ENCODE results near the gene SNED1.

Gene SNED1

DNA sequence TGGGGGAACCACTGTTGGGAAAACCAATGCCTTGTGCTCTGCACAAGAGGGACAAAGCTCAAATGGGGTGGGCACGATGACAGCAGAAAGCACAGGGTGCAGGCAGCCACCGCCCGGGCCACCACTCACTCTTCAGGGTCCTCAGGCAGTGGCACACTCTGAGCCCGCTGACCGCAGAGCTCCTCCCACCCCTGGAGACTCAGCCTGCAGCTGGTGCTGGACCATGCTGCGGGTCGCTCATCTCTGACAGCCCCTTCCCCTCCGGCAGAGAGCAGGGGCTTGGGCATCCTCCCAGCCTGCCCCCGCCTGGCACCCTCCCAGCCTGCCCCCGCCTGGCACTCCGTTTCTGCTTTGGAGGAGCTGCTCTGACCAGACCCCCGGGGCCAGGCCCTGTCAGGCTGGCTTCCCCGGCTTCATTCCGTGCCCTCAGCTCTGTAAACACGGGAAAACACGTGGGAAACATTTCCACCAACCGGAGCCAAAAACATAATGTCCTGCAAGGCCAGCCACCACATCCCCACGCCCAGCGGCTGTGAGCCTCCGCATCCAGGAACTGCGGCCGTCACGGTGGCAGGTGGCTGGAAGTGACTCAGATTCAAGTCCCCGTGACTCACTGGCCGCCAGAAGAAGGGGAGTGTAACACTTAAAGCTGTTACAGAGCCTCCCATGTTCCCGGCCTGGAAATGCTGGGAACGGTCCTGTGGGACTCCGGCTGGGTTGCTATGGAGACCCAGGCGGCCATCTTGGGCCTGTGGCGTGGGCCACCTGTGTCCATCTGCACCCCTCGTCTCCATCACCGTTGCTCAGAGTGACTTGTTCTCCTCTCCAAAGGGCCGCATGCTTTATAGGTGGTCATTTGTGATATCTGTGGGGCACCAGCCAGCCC lies 6.8 kb upstream of the SNED1 start:
- no peak for DNase-seq (ENCODE audit: low read depth in 1 of 2, low spot score in 1 of 2)

- no peak for DNase-seq (ENCODE audit: low read depth in 1 of 2, low spot score in 1 of 2)
Observed at GRCh38 chr2:240992572-240993291, 5.7 kb upstream of the SNED1 start.

- no peak for DNase-seq (ENCODE audit: low read depth in 1 of 2, low spot score in 1 of 2)
Observed at GRCh38 chr2:240993446-240994170, 4.8 kb upstream of the SNED1 start.

DNA sequence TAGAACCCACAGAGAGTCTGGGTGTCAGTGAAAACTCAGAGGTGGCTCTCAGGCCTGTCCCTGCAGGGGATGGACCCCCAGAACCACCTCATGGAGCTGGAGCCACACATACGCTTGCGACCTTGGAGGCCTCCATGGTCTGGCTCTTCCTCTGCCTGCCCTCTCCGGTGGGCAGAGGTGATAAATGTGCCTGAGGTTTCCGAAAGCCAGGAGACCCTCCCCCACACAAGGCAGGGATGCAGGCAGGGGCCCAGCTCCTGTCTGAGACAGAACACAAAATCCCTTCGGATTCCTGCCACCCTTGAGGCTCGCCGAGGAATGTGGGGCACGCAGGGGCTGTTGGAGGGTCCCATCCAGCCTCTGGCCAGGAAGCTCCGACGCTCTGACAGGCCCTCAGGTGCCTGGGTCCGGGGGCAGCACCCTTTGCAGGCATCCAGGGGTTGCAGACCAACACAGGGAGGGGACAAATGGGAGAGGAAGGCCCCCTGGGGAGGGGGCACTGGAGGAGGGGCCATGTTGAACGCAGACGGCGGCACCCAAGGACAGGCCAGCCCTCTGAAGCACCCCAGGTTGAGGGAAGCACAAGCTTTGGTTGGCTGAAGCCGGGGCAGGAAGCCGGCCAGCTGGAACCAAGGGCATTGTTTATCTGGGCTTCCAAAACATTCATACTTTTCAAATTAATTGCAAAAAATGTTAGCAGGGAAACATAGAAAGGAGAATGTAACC lies 4.1 kb upstream of the SNED1 start:
- no peak for DNase-seq (ENCODE audit: low read depth in 1 of 2, low spot score in 1 of 2)

DNA sequence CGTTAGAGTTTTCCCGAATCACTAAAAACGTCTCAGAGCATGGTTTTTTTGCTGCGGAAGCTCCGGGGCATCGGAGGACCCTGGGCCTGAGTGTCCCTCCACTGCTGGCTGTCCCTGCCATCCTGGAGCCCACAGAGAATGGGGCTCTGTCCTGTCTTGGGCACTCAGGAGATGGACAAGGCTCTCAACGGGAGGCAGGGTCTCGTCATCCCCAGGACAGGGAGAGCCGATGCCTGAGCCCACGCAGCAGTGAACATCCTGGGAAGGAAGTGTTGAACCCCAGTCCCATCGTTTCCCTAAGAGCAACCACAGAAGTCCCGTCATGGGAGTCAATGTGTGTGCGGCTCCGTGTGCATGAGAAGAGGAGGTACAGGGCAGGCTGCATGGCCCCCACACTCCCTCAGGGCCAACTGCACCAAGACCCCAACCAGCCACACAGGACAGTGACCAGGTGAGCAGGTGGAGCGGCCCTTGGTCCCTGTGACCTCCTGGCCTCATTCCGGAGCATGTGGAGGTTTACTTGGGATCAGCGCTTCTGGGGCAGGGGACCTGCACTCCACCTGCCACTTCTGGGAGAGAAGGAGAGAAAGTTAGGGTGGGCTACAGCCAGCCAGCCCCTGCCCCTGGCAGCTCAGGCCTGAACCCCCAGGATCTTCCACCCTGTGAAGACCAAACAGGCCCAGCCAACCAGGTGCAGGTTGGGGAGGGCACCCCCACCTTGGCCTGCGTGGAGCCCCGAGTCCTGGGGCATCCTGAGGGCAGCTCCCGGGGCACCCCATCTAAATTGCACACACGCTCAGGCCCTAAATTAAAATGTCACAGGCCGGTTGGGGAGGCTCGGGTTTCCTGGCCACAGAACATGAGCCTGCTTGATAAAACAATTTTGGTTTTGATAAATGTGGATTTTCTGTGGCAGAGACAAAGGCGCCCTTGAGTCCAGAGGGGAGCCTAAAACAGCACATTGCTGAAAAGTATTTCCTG lies 3.1 kb upstream of the SNED1 start:
- no peak for DNase-seq (ENCODE audit: low read depth in 1 of 2, low spot score in 1 of 2)

DNA sequence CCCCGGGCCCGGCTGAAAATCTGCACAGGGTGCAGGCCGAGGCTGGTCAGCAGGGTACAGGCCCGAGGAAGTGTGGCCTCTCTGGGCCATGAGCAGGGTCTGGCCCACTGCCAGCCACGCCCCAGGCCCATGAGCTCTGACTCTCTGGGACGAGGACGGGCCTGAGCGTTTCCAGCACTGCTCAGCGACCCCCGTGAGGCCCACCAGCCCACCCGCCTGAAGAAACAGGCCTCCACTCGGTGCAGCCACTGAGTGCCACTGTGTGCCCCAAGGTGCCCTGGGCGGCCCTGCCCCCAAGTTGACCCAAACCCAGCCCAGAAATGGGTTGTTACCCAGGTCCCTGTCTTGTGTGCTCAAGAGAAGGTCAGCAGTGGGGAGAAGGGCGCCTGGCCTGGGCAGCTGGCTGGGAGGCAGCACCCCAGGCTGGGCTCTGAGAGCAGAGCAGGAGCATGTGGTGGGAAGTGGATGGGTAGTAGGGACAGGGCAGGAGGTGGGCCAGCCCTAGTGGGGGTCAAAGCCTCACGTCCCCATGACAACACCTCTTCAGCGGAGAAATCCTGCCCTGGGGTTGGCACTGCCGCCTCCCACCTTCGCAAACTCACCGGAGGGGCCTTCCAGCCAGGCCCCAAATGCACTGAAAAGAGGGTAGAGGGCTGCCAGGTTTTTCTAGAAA lies 2.1 kb upstream of the SNED1 start:
- no peak for DNase-seq (ENCODE audit: low read depth in 1 of 2, low spot score in 1 of 2)

DNA sequence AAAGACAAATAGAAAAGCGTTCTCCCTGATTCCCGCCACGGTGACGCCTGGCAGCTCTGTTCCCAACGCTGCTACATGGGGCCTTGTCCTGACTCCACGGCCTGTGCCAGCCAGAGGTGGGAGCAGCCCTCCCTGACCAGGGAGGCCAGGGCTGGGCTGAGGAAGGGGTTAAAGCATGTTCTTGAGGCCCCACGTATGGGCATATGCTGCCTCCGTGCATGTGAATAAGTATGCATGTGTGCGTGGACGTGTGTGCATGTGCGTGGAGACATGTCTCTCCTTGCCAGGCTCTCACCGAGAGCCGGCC lies 1.6 kb upstream of the SNED1 start:
- DNase-seq (ENCODE audit: low read depth in 1 of 2, low spot score in 1 of 2) = no peak

GRCh38 chr2:240997141-240997855 lies 1.1 kb upstream of the SNED1 start:
- DNase-seq (ENCODE audit: low read depth in 1 of 2, low spot score in 1 of 2) = no peak

- DNase-seq (ENCODE audit: low read depth in 1 of 2, low spot score in 1 of 2) = no peak
Observed at GRCh38 chr2:240998706-240998994, 232 bp downstream of the SNED1 start.

DNA sequence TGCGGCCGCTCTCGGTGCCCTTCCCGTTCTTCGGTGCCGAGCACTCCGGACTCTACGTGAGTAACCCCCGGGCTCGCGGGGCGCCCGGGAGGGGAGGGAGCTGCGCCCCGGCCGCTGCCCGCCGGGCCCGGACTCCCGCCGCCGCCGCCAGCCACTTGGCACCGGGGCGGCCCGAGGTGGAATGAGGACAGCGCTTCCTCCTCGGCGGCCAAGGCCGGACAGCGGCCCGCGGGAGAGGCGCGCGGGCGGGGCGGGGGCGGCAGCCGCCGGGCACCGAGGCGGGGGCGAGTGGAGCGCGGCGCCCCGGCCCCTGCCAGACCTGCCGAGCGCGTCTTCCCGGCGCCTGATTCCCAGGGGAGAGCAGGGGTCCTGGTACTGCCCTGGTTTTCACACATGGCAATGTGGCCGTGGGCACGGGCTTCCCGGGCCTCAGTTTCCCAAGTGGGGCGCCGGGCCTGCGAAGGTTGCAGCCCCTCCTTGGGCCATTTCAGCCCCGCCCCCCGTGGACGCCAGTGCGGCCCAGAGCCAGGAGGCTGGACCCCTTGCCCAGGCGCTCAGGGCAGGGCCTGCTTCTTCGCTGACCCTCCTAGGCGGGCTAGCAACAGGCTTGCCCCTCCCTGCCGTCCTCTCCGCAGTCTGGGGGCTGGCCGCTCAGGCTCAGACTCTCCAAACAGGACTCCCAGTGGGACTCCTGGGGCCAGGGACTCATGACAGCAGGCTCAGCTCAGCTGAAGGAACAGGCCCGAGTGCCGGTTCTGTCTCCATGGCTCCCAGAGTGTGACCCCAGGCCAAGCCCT lies 775 bp downstream of the SNED1 start:
- no peak for DNase-seq (ENCODE audit: low read depth in 1 of 2, low spot score in 1 of 2)

- no peak for DNase-seq (ENCODE audit: low read depth in 1 of 2, low spot score in 1 of 2)
Observed at GRCh38 chr2:240999873-241000541, 1.6 kb downstream of the SNED1 start.

DNA sequence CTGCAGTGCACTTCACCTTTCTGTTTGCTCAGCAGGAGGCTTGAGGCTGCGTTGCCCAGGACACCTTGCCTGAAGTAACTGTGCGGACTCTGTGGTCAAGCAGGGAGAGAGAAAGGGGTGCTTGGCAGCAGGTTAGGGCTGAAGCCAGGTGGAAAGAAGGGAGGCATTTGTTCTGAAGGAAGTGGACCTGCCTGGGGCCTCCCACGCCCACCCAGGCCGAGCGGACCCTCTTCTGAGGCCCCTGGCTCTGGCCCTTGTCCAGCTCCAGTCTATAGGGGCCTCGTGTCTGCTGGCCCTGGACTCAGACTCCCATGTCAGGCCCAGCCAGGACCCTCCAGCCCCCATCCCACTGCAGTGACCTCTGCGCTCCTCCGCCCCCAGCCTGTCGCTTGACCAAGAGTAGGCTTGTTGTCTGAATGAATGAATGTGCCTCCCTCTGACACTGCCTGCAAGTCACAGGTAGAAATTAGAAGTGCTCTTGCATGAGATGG lies 2.5 kb downstream of the SNED1 start:
- DNase-seq (ENCODE audit: low read depth in 1 of 2, low spot score in 1 of 2) = no peak

- DNase-seq (ENCODE audit: low read depth in 1 of 2, low spot score in 1 of 2) = no peak
Observed at GRCh38 chr2:241001413-241002274, 3.2 kb downstream of the SNED1 start.

- no peak for DNase-seq (ENCODE audit: low read depth in 1 of 2, low spot score in 1 of 2)
Observed at GRCh38 chr2:241002275-241003046, 4.0 kb downstream of the SNED1 start.

- DNase-seq (ENCODE audit: low read depth in 1 of 2, low spot score in 1 of 2) = no peak
Observed at GRCh38 chr2:241003047-241003360, 4.6 kb downstream of the SNED1 start.

- no peak for DNase-seq (ENCODE audit: low read depth in 1 of 2, low spot score in 1 of 2)
Observed at GRCh38 chr2:241003369-241003768, 5.0 kb downstream of the SNED1 start.

Data from activated T-helper 1 cell treated with anti-CD3 and anti-CD28 coated beads, Interleukin-2, amount 50 U/mL, for 16 hours (primary cell).